Large intestine (tissue), 3 donors: Measurements from ENCODE around the gene LTBP4. TPM values are rescaled to one million over a fixed set of nuclear protein-coding genes. Genes with fewer than 3 reads are reported as not detected.
"Not testable (repeated sequence)": the region's sequence is repeated elsewhere in the genome, so short reads cannot be mapped to it uniquely, and the experiment has no call there.

Experiments used
- DNase-seq, 2 donors: peaks; one replicate each; pipeline versions ENCODE4 v3.0.0 to v3.0.0-alpha.2; 2013
- H3K27ac ChIP-seq: one replicate; pipeline ENCODE4 v1.5.1; 2013; ENCODE audit warnings: low read length
- H3K27me3 ChIP-seq: 2 replicates; pipeline ENCODE4 v1.6.1; 2013; ENCODE audit warnings: low read length; ENCODE audit not compliant: control insufficient read depth, insufficient read depth
- H3K36me3 ChIP-seq: 2 replicates; pipeline ENCODE4 v1.6.1; 2013; ENCODE audit warnings: low read length; ENCODE audit not compliant: control insufficient read depth, insufficient read depth
- H3K4me1 ChIP-seq: one replicate; pipeline ENCODE4 v1.6.1; 2013; ENCODE audit warnings: low read length; ENCODE audit not compliant: control insufficient read depth, insufficient read depth
- H3K4me3 ChIP-seq: one replicate; pipeline ENCODE4 v1.5.1; 2013; ENCODE audit warnings: low read length
- H3K9me3 ChIP-seq: one replicate; pipeline ENCODE4 v1.6.1; 2013; ENCODE audit warnings: mild to moderate bottlenecking, low read depth, low read length, moderate library complexity; ENCODE audit not compliant: control insufficient read depth
- WGBS: methylation state at CpG from one replicate; pipeline ENCODE4 v1.1.5; 2013; ENCODE audit warnings: low lambda C conversion rate; ENCODE audit not compliant: insufficient coverage; 5-methylcytosine and 5-hydroxymethylcytosine counted together
- polyA plus RNA-seq: library from polyadenylated mRNA; unstranded; fragments of 120-200 nt; gene quantifications from one replicate; pipeline ENCODE4 v1.2.1, GENCODE V29; 2013

LTBP4 gene
- polyA plus RNA-seq, 1 donor = 223 TPM

DNA sequence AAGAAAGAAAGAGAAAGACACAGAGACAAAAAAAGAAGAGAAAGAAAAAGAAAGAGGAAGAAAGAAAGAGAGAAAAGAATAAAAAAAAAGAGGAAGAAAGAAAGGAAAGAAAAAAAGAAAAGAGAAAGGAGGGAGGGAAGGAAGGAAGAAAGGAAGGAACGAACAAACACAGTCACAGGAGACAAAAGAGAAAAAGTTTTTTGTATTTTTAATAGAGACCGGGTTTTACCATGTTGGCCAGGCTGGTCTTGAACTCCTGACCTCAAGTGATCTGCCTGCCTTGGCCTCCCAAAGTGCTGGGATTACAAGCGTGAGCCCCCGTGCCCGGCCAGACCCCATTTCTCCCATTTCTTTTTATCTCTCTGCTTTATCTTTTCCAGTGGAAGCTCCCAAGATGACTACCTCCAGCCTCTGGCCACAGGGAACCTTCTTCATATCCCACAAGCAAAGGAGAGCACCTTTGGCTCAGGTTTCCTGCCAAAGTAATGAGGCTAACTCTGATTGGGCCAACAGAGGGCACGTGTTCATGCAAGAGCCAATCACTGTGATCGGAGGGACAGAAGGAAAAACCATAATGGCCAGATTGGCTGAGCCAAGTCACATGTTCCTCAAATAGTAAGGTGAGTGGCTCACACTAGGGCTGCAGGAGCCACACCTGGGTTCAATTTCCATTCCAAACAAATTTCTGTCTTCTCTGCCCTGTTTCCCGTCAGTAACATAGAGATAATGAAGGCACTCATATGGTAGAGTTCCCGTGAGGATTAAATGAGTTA is 48.9 kb downstream of the LTBP4 start:
- not testable (repeated sequence) for H3K9me3 ChIP-seq, H3K27ac ChIP-seq, H3K36me3 ChIP-seq, DNase-seq, H3K27me3 ChIP-seq, H3K4me1 ChIP-seq, H3K4me3 ChIP-seq
- 95% methylated on average over 2 of the region's 9 CpGs for WGBS

DNA sequence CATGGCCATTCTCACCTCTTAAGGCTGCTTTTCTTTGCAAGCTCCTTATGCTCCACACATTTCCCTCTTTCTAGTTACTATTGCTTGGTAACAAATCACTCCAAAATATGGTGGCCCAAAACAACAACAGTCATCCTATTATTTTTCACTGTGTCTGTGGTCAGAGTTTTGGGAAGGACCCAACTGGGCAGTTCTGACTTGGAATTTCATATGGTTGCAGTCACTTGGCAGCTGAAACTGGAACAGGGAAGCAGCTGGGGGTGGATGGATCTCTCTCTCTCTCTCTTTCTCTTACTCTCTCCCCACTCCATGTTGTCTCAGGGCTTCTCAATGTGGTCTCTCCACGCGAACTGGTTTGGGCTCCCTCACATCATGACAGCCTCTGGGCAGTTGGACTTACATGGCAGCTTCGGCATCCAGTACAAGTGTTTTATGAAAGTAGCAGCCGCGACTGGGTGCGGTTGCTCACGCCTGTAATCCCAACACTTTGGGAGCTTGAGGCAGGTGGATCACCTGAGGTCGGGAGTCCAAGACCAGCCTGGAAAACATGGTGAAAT is 49.7 kb downstream of the LTBP4 start:
- H3K27ac ChIP-seq = no peak overlapping the region
- no peak overlapping the region for H3K4me3 ChIP-seq
- H3K4me1 ChIP-seq = peaks cover 2% of the 10 kb centered on the region
- no peak for DNase-seq
- H3K36me3 ChIP-seq = no peaks in the 10 kb centered on the region
- H3K9me3 ChIP-seq = no peaks in the 10 kb centered on the region
- no peaks in the 10 kb centered on the region for H3K27me3 ChIP-seq
- WGBS = no CpG with 5 or more reads among the region's 8 CpGs

DNA sequence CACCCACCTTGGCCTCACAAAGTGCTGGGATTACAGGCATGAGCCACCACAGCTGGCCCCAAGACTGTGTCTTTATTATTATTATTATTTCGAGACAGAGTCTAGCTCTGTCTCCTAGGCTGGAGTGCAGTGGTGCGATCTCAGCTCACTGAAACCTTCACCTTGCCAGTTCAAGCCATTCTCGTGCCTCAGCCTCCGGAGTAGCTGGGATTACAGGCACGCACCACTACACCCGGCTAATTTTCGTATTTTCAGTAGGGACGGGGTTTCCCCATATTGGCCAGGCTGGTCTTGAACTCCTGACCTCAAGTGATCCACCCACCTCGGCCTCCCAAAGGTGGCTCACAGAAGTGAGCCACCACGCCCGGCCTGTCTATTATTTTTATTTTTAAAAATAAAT is 51.1 kb downstream of the LTBP4 start:
- not testable (repeated sequence) for H3K4me1 ChIP-seq, DNase-seq, H3K4me3 ChIP-seq, H3K27ac ChIP-seq, H3K27me3 ChIP-seq, H3K36me3 ChIP-seq, H3K9me3 ChIP-seq
- WGBS = no CpG with 5 or more reads among the region's 11 CpGs

DNA sequence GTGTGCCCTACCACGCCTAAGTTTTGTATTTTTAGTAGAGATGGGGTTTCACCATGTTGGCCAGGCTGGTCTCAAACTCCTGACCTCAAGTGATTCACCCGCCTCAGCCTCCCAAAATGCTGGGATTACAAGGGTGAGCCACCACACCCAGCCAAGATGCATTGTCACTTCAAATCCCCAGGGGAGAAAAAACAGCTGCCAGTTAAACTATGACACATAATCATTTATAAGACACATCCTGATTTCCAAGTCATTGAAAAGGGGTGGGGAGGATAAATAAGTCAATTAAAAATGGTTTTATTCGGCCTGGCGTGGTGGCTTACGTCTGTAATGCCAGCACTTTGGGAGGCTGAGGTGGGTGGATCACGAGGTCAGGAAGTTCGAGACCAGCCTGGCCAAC is 54.5 kb downstream of the LTBP4 start:
- no CpG with 5 or more reads among the region's 7 CpGs for WGBS
- not testable (repeated sequence) for H3K4me3 ChIP-seq, DNase-seq, H3K4me1 ChIP-seq, H3K27ac ChIP-seq, H3K9me3 ChIP-seq, H3K36me3 ChIP-seq, H3K27me3 ChIP-seq

DNA sequence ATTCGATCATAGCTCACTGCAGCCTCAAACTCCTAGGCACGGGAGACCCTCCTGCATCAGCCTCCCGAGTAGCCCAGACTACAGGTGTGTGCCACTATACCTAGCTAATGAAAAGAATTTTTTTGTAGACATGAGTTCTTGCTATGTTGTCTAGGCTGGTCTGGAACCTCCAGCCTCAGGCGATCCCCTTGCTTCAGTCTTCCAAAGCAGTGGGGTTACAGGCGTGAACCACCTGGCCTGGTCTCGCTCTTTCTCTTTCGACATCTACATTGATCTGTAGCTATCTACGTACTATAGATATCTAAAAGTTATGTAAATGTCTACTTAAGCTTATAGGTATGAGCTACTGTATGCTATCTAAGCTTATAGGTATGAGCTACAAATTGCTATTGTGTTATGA is 56.9 kb downstream of the LTBP4 start:
- DNase-seq = no peak
- H3K4me1 ChIP-seq = peaks cover 4% of the 10 kb centered on the region
- H3K27ac ChIP-seq = no peak overlapping the region
- H3K9me3 ChIP-seq = no peaks in the 10 kb centered on the region
- no peak overlapping the region for H3K4me3 ChIP-seq
- WGBS = no CpG with 5 or more reads among the region's 8 CpGs
- H3K36me3 ChIP-seq = no peaks in the 10 kb centered on the region
- H3K27me3 ChIP-seq = no peaks in the 10 kb centered on the region

DNA sequence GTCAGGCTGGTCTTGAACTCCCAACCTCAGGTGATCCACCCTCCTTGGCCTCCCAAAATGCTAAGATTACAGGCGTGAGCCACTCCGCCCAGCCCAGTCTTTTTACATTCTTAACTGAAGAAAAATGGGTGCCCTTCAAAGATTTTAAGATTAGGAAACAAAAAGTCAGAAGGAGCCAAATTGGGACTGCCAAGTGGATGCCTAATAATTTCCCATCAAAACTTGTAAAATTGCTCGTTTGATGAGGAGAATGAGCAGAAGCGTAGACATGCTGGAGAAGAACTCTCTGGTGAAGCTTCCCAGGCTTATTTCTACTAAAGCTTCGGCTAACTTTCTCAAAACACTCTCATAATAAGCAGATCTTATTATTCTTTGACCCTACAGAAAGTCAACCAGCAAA is 57.9 kb downstream of the LTBP4 start:
- Histone ChIP-seq H3K36me3 (no peaks in the 10 kb centered on the region), H3K4me1 (peaks cover 8% of the 10 kb centered on the region), H3K27ac (no peak overlapping the region), H3K4me3 (no peak overlapping the region), H3K9me3 (no peaks in the 10 kb centered on the region), H3K27me3 (peaks cover 9% of the 10 kb centered on the region)
- WGBS = no CpG with 5 or more reads among the region's 5 CpGs
- DNase-seq = no peak

DNA sequence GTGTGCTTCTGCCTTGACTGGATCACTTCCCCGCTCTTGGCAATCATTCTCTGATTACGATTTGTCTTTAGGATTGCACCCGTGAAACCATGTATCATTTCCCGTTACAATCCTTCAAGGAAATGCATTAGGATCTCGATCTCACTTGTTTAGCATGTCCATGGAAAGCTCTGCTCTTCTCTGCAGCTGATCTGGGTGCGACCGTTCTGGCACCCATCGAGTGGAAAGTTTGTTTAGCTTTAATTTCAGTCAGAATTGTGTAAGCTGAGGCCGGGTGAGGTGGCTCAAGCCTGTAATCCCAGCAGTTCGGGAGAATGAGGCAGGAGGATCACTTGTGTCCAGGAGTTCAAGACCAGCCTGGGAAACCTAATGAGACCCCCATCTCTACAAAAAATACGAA is 58.4 kb downstream of the LTBP4 start:
- Histone ChIP-seq H3K4me1 (peaks cover 8% of the 10 kb centered on the region), H3K4me3 (no peak overlapping the region), H3K27ac (no peak overlapping the region), H3K27me3 (peaks cover 9% of the 10 kb centered on the region), H3K9me3 (no peaks in the 10 kb centered on the region), H3K36me3 (no peaks in the 10 kb centered on the region)
- DNase-seq = no peak
- no CpG with 5 or more reads among the region's 11 CpGs for WGBS

DNA sequence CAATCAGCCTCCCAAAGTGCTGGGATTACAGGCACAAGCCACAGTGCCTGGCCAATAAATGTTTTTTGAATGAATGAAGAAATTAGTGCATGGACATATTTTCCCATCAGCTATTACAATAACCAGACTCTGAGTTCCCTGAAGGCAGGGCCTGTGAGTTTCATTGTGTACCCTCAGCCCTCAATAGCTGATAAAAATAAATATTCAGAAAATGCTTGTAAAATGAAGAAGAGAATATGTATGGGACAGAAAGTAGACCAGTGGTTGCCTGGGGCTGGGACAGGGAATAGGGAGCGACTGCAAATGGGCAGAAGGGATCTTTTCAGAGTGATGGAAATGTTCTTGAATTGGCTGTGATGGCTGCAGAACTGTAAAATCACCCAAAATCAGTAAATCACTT is 60.4 kb downstream of the LTBP4 start:
- peaks cover 8% of the 10 kb centered on the region for H3K4me1 ChIP-seq
- WGBS = 100% methylated on average over 1 of the region's 1 CpG
- no peaks in the 10 kb centered on the region for H3K9me3 ChIP-seq
- no peak for DNase-seq
- H3K27me3 ChIP-seq = peaks cover 9% of the 10 kb centered on the region
- no peaks in the 10 kb centered on the region for H3K36me3 ChIP-seq
- H3K27ac ChIP-seq = no peak overlapping the region
- no peak overlapping the region for H3K4me3 ChIP-seq

DNA sequence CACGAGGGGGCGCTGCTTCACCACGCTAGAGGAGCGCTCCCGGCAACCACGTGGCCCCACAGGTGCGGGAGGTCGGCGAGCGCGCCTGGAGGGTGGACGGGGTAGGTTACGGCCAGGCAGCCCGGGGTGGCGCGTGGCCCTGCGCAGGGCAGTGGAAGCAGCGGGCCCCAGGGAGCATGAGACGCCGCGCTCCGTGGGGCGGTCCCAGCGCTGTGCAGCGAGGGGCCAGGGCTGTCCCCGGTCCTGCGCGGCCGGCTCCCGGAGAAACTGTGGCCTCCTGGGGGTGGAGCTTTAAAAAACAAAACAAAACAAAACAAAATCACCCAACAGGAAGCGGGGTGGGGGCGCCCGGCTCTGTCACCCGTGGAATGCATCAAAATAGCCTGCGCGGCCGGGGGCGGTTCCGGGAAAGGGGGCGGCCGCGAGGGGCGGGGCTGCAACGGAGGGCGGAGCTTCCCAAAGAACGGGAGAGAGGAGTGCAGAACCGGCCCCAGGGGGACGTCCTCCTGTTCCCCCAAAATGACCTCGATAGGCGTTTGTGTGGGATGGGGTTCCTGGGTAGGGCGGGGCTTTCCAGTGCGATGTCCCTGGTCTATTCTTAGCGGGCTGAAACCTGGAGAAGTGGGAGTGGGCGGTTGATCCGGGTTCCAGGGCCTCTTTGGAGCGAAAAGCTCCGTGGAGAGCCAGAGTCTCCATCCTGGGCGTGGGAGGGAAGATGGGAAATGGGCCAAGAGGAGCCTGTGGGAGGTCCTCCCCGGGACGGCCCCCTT is 61.9 kb downstream of the LTBP4 start:
- no CpG with 5 or more reads among the region's 60 CpGs for WGBS

DNA sequence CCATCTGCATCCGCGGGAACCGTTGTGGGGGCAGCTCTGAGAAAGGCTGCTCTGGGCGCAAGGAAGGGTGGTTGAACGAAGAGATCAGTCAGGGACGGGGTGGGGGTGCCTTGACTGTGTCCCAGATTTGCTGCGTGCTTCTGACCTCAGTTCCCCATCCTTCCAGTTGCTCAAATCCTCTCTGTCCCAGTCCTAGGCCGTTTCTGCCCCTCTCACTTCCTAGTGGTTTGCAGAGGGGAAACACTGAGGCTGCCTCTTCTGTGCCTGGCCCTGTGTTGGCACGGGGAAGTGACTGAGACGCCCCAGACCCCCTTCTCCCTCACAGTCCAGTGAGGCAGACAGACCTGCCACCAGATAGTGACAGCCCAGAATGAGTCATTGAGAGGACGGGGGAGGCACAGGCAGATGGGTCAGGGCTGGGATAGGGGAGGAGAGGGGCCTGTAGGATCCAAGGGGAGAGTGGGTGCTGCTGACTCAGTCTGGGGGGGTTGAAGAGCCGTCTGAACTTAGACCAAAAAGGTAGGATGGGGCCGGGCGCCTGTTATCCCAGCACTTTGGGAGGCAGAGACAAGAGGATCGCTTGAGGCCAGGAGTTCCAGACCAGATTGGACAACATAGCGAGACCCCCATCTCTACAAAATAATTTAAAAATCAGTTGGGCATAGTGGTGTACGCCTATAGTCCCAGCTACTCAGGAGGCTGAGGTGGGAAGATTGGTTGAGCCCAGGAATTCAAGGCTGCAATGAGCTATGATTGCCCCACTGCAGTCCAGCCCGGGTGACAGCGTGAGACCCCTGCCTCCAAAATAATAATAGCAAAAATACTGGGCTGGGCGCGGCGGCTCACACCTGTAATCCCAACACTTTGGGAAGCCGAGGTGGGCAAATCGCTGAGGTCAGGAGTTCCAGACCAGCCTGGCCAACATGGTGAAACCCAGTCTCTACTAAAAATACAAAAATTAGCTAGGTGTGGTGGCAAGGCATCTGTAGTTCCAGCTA is 62.8 kb downstream of the LTBP4 start:
- Histone ChIP-seq H3K27me3 (peaks cover 9% of the 10 kb centered on the region), H3K9me3 (no peaks in the 10 kb centered on the region), H3K36me3 (peaks cover 18% of the 10 kb centered on the region), H3K27ac (peak overlapping the region; percentile 35), H3K4me3 (peak overlapping the region; percentile 69), H3K4me1 (peaks cover 13% of the 10 kb centered on the region)
- DNase-seq = no peak
- no CpG with 5 or more reads among the region's 24 CpGs for WGBS

More for the DNA sequence above, 61.9 kb downstream of the LTBP4 start:
- peak; percentile 78 to 85 for DNase-seq
- H3K27ac ChIP-seq = peak overlapping the region; percentile 35
- H3K27me3 ChIP-seq = peaks cover 9% of the 10 kb centered on the region
- peak overlapping the region; percentile 69 for H3K4me3 ChIP-seq
- H3K9me3 ChIP-seq = no peaks in the 10 kb centered on the region
- peaks cover 13% of the 10 kb centered on the region for H3K4me1 ChIP-seq
- H3K36me3 ChIP-seq = peaks cover 10% of the 10 kb centered on the region
